Measurements from ENCODE around the gene IGFL3. TPM values are rescaled to one million over a fixed set of nuclear protein-coding genes. Genes with fewer than 3 reads are reported as not detected.

The IGFL3 gene
- polyA plus RNA-seq, 1 experiment, result not detected

- Histone ChIP-seq H3K4me3 (ENCODE audit: low read depth, low read length) (no peak overlapping the region), H3K9me3 (ENCODE audit: control insufficient read depth, insufficient read depth, low read length) (no peaks in the 10 kb centered on the region), H3K27ac (ENCODE audit: low read depth, low read length) (no peak overlapping the region), H3K27me3 (ENCODE audit: control insufficient read depth, insufficient read depth, low read length) (peaks cover 27% of the 10 kb centered on the region)
- POLR2A ChIA-PET, result no interaction called here
- CTCF ChIA-PET, result no interaction called here
- TF ChIP-seq CTCF (IDR thresholded peaks at IDR 0.05; ENCODE audit: low read depth, low read length), result no peak
- DNase-seq (ENCODE audit: low read depth, low spot score), result no peak
Observed at GRCh38 chr19:46100344-46100743, 24.1 kb downstream of the IGFL3 start.

- H3K4me3 ChIP-seq (ENCODE audit: low read depth, low read length), result no peak overlapping the region
- H3K27ac ChIP-seq (ENCODE audit: low read depth, low read length), result no peak overlapping the region
- peaks cover 18% of the 10 kb centered on the region for H3K9me3 ChIP-seq (ENCODE audit: control insufficient read depth, insufficient read depth, low read length)
- TF ChIP-seq CTCF (IDR thresholded peaks at IDR 0.05; ENCODE audit: low read depth, low read length), result no peak
- CTCF ChIA-PET, result interaction anchor here (1.5 kb wide), 1 partner anchor 62 kb away, joined by 5 read pairs; no protein-coding TSS in a partner anchor
- DNase-seq (ENCODE audit: low read depth, low spot score), result no peak
- H3K27me3 ChIP-seq (ENCODE audit: control insufficient read depth, insufficient read depth, low read length), result peaks cover 51% of the 10 kb centered on the region
- POLR2A ChIA-PET, result no interaction called here
Observed at GRCh38 chr19:46090444-46090843, 34.0 kb downstream of the IGFL3 start.

- DNase-seq (ENCODE audit: low read depth, low spot score), result no peak
- Histone ChIP-seq H3K9me3 (ENCODE audit: control insufficient read depth, insufficient read depth, low read length) (peaks cover 19% of the 10 kb centered on the region), H3K4me3 (ENCODE audit: low read depth, low read length) (no peak overlapping the region), H3K27me3 (ENCODE audit: control insufficient read depth, insufficient read depth, low read length) (peaks cover 55% of the 10 kb centered on the region), H3K27ac (ENCODE audit: low read depth, low read length) (no peak overlapping the region)
- ChIA-PET CTCF (interaction anchor here (1.9 kb wide), 1 partner anchor 12 kb away, joined by 4 read pairs; no protein-coding TSS in a partner anchor), POLR2A (no interaction called here)
- no peak for TF ChIP-seq CTCF (IDR thresholded peaks at IDR 0.05; ENCODE audit: low read depth, low read length)
Observed at GRCh38 chr19:46089432-46089831, 35.1 kb downstream of the IGFL3 start.

GRCh38 chr19:46088101-46088500 is 36.4 kb downstream of the IGFL3 start:
- Histone ChIP-seq H3K27me3 (ENCODE audit: control insufficient read depth, insufficient read depth, low read length) (peaks cover 58% of the 10 kb centered on the region), H3K9me3 (ENCODE audit: control insufficient read depth, insufficient read depth, low read length) (peaks cover 20% of the 10 kb centered on the region), H3K4me3 (ENCODE audit: low read depth, low read length) (no peak overlapping the region), H3K27ac (ENCODE audit: low read depth, low read length) (no peak overlapping the region)
- ChIA-PET POLR2A (no interaction called here), CTCF (interaction anchor here (0.7 to 1.9 kb wide), 2 partner anchors 11 to 177 kb away, joined by 3 to 4 read pairs; no protein-coding TSS in a partner anchor)
- TF ChIP-seq CTCF (IDR thresholded peaks at IDR 0.05; ENCODE audit: low read depth, low read length), result no peak
- no peak for DNase-seq (ENCODE audit: low read depth, low spot score)

- Histone ChIP-seq H3K27me3 (ENCODE audit: control insufficient read depth, insufficient read depth, low read length) (peaks cover 54% of the 10 kb centered on the region), H3K27ac (ENCODE audit: low read depth, low read length) (no peak overlapping the region), H3K9me3 (ENCODE audit: control insufficient read depth, insufficient read depth, low read length) (peaks cover 20% of the 10 kb centered on the region), H3K4me3 (ENCODE audit: low read depth, low read length) (no peak overlapping the region)
- no peak for DNase-seq (ENCODE audit: low read depth, low spot score)
- ChIA-PET CTCF (no interaction called here), POLR2A (no interaction called here)
- no peak for TF ChIP-seq CTCF (IDR thresholded peaks at IDR 0.05; ENCODE audit: low read depth, low read length)
Observed at GRCh38 chr19:46085888-46086287, 38.6 kb downstream of the IGFL3 start.

Data from AG04450 (cell line).